ENCODE data around the gene INKA2.

The INKA2 gene

DNA sequence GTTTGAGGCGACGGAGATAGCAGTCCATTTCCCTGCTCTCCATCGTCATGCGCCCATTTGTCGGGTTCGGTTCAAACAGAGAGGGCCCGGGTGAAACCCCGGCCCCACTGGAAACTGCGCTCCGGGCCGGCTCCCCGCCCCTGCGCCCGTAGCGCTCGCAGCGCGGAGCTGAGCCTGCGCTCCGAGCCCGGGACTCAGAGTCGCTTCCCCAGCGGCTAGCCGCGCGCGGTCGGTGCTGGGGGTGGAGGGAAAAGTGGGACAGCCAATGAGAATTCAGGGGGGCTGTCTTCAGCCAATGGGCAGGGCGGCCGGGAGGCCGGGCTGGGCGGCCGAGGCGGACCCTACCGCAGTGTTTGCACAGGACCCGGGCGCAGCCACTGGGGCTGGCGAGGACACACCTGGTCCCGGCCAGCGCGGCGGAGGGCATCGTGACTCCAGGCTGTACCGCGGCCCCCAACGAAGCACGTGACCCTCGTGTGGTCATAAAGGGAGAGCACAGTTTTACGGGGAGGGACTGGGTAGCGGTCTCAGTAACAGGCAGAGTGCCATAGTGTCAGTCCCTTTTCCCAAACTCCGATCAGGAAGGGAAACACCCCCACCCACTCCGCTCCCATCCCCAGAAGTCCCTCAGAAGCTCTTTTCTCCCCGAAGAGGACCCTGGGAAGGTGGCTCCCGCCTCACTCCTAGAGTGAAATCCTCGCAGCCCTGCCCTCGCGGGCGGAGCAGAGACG is at the start of gene INKA2:
Gene INKA2, minus strand, starts transcription at position 202 of the 731 bp plus-strand sequence. Its CDS starts 153 bp downstream, at position 49.
- peak; percentile 78 for DNase-seq

DNA sequence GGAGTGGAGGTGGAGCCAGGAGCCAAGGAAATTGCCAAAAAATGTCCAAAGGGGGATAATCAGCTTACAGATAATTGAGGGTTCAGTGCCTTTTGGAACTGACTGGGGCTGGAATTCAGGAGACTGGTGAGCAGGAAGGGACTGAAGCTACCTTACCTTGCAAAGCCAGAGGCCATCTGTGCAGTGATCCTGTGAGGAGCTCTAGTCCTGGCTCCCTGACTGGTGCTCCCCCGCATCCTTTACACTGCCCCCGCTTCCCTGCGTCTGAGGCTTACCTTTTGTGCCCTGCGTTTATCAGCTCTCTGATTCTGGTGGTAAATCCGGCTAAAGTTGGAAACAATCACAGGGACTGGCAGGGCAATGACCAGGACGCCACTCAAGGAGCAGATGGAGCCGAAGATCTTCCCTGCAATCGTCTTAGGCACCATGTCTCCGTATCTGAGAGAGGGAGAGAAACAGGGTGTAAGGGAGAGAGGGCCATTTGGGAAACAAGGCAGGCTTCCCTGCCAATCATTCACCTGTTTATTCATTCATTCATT is 47.5 kb upstream of the INKA2 start:
- DNase-seq = no peak

DNA sequence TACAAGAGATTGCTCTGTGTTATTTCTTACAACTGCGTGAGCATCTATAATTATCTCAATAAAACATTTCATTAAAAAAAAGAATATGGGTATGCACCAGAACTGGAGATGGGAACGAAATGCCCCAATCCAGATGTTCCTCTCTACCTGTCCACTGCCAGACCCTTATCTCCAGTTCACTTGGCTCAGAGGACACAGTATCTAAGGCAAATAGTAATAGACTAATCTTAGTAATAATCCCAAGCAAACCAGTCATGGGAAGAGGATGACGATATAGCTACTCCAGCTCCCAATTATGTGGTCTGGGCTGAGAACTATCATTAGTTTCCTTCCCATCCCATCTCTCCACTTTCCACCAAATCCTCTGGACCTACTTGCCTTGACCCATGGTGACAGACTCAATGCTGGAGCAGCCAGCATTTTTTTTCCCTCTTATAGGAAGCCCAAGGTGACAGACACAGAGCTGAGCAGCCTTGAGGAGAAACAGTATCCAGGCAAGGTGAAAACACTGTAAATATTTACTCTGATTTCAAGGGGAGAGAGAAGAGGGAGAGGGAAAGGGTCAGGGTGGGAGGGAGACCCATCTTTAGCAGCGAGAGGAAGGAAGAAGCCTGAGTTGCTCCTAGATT is 45.2 kb upstream of the INKA2 start:
- no peak for DNase-seq

DNA sequence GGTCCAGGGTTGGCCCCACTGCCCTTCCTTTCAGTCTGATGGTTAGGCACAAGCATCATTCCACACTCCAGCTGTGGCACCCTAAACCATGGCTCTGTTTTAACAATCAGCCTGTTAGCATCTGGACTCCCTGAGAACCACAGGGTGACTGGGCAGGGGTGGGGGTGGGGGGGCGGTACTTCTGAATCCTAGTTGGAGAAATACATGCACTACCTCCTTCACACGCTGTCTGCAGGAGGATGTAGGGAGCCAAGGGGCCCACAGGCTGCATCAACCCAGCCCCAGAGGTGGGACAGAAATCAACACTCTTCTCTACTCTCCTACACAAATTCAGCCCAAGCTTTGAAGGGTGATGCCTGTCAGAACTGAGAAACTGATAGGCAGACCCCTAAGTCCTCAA is 40.4 kb upstream of the INKA2 start:
- DNase-seq = no peak

DNA sequence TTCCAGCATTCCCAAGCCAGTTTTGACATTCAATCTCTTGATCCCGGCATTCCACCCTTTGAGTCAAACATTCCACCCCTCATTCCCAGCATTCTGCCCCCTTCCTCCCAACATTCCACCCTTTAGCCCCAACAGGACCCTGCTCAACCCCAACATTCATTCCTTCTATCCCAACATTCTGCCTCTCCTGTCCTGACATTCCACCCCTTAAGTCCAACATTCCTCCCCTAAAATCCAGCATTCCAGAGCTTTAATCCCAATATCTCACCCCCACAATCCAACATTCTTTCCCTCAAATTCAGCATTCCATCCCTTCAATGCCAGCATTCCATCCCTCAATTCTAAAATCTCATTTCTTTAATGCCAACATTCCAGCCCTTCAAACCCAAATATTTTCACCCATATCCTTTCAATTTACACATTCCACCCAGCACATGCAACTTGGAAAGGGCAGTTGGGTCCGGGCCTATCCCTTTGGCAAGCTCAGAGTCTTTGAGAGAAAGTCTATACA is 39.4 kb upstream of the INKA2 start:
- DNase-seq = no peak

DNA sequence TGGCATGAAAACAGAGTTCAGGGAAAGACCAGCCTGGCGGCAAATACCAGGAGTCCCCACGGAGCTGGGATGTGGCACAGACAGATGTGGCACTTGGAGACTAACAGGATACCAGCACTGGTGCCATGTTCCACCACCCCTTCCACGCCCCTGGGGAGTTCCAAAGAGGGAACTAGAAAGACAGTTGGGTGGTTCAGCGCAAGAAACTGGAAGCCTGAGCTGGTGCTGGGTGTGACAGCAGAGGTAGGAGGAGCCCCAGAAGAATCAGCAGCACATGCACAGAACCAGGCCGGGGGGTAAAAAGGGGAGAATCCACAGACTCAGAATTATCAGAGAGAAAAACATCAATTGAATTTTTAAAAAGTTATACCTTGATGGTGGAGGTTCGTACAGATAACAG is 38.9 kb upstream of the INKA2 start:
- no peak for DNase-seq

DNA sequence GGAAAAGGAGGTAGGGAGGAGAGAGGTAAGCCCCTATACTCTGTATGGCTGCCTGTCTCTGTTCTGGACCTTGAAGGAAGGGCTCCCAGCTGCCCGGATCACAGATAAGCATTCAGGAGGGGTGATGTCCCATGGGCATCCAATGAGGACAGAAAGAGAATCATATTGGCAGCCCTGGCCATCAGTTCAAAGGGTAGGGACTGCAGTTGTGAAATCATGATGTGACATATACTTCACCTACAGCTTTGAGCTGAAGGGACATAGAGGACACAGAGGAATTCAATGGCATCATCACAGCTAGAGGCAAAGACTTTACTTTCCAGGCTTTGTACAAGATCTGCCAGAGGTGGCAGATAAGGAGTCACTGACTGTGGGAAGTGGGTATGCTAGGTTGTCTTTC is 38.1 kb upstream of the INKA2 start:
- no peak for DNase-seq

DNA sequence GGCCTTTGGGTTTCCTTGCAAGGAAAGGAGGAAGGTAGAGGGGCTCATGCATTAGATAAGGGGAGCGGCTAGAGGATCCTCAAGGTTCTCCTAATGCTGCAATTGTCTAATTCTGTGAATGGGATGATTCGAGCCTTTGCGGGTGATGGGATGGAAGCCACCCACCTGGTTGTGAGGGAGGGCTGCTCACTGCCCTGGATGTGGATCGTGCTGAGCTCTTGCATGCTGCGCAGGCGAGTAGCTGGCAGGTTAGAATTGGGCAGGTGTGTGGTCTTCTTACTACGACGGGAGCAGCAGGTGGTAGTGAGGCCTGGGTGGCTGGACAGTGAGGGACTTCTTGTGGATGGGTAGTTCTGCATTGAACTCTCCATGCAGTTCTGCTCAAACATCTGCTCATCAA is 37.7 kb upstream of the INKA2 start:
- no peak for DNase-seq

DNA sequence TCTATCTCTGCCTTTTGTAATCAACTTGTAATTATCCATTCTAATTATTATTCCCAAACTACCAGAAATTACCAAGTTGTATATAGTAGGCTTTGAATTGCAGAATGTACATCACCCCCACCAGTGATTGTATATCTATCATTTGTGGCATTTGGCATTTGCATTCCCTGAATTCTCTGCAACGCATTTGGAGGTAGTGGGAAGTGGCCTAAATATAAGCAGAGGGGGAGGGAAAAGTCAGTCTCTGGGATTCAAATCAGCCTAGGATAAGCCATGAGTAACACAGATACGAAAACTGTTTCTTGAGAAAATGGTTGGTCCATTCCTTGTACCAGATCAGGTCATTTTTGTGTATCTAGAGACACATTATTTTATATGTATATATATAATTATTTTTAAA is 37.2 kb upstream of the INKA2 start:
- no peak for DNase-seq

DNA sequence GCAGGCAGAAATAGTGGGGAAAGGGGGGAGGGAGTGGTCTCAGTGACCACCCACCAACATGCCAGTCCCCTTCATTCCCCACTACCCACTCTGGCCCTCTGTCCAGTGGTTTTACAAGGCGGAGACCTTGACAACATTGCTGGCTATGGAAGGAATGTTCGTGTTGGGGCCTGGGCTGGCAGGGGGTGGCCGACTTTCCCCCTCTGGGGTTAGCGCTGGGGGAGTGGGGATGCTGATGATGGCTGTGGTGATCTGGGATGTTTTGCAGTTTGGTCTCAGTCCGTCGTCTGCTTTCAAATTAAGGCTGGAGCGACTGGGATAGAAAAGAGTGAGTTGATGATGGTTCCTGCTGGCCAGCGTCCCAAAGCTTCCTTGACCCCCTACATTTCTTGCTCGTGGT is 36.8 kb upstream of the INKA2 start:
- DNase-seq = no peak

DNA sequence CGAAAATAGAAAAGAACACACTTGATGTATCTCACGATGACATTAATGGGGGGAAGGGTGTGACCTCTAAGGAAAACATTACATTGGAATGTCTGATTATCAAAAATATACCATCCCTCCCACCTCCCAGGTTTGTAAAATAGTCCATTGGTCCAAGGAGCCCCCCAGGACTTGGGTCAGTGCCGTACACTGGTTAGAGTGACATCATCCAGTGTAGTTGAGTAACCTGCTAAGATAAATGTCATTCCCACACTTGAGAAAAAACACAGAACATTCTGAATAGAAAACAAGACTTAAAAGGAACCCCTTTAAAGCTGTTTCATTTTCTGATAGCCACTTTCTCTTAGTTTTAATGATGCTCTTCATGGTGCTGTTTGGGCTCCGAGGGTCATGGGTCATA is 31.7 kb upstream of the INKA2 start:
- DNase-seq = no peak

DNA sequence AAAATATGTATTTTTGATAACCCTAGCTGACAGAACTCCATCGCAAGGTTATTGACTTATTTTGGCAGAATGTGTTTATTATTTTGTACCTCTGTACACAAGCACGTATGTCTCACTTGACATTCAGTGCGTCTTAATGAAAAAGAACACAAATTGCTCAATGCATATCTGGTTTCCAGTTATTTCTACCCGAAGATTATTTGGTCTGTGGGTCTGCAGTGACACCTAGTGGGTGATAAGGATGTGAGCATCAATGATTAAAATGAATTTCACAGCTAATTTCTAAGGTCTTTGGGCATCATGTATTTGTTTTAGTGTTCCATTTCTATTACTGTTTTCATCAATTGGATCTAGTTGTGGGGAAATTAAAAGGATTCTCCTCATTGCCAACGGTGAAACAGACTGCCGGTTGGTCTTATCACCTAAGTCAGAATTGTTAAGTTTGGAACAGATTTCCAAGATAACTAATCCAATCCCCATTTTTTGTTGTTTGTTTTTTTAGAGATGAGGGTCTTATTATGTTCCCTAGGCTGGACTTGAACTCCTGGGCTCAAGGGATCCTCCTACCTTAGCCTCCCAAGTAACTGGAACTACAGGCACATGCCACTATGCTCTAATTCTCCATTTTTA is 30.4 kb upstream of the INKA2 start:
- peak; percentile 53 to 77 for DNase-seq

DNA sequence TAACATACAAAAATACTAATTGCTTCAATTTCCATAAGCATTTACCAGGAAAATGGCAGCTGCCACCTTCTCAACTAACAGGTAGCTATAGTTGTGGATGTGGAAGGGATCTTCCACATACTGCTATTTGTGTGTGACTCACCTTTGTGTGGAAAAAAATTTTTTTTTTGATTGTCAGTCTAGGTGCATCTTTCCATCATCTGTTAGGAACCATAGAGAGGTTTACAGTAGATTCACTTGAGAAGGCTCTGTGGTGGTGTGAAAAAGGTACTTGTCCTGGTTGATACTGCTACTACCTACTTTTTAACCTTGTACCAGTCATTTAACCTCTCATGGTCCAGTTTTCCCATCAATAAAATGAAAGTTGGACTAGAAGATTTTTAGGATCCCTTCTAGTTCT is 29.4 kb upstream of the INKA2 start:
- DNase-seq = no peak

DNA sequence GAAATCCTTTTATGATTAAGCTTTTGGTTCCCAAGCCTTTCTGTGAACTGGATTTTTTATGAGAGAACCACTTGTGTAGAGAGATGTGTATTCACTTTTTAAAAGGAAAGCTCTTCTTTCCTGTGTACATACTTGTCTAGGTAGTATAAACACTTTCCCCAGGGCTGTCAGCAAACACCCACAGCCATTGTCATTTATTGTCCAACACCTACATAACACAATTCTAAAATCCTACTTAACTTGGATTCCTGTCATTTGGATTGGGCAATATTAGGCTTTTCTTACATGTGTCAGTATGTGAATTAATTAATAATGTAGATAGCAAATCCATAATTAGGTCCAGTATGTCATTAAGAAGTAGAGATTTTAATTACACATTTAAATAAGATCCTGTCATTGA is 28.8 kb upstream of the INKA2 start:
- DNase-seq = no peak

DNA sequence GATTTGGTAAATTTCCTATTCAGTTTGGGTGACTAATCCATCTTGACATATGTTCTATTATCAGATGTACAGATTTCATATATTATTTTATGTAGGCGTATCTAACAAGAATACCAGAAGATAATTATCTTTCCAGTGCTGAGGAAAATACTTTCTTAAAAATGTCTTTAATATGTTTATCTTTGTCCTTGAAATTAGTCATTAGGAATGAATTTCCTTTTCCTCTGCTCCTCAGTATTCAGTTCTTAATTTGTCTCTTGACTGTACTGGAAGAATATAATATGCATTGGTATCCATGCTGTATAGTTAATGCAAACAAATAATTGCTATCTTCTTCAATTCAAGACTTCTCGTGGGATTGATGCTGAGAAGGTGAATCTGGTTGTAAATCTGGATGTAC is 23.1 kb upstream of the INKA2 start:
- DNase-seq = no peak

DNA sequence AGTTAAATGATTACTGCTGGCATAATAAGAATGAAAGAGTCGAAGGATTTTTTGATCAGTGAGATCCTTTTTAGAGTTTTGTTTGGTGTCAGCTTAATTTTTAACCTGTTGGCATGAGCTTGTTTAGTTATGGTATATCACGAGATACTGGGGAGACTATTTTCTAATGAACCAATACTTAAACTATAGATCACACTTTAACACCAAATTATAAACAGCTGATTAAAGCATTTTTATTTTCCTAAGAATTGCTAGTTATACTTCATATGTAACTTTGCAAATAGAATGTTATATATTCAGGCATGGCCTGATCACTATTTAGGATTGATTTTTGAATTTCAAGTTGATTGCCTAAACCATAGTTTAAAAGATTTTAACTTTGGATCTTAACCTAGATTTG is 22.5 kb upstream of the INKA2 start:
- no peak for DNase-seq

DNA sequence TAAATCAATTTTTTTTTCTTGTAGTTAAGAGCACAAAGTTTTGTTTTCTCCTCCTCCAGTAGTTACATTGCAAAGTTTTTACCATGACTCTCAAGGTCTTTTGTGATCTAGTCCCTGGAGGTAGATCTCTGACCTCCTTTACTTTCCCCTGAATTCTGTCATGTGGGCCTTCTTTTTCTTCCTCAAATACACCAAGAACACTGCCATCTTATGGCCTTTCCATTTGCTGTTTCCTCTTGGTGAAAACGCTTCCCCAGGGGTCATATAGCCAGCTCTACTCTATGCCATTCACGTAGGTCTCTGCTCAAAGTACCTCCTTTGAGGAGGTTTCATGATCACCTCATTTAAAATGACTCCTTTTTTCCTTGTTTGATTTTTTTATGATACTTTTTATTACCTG is 19.2 kb upstream of the INKA2 start:
- no peak for DNase-seq

DNA sequence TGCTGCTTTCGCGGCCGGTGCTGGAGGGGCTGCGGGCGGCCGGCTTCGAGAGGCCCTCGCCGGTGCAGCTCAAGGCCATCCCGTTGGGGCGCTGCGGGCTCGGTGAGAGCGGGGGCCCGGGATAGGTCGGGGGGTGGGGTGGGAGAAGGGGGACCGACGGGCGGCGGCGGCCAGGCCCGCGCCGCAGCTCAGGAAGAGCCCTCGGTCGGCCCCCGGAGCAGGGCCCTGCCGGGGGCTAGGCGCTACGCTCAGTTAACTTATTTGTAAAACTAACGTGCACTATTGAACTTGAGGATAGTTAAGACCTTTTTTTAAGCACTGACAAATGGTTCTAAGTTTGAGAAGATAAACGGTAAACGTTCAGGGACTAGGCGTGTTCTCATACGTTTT is 16.9 kb upstream of the INKA2 start:
- no peak for DNase-seq

DNA sequence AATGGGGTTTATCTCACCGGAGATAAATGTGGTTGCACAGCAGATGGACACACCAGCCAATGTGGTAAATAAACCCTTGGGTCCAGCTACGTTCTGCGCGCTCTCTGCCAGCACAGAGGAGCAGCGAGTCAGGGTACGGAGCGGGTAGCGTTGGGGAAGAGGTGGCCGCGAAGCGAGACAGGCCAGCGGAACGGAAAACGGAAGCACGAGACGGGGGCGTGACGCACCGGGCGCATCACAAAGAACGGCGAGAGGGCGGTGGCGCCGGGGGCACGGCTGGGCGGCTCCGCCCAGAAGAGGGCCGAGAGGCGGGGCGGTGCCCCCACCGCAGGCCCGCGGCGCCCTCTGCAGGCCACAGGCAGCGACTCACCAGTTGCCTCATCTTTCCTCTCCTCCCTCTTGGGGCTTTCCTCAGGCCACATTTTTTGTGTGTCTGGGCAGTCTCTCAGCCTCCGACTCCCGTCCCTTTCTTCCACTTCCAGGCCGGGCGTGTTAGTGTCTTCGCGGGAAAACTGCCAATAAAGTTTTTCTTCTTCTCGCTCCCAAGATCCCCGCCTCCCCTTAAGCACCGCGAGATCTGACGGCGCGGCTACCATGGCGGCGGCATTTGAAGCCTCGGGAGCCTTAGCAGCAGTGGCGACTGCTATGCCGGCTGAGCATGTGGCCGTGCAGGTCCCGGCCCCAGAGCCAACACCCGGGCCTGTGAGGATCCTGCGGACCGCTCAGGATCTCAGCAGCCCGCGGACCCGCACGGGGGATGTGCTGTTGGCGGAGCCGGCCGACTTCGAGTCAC is 16.3 kb upstream of the INKA2 start, which contains the start of gene DDX20:
Gene DDX20, plus strand, starts transcription at position 571 of the 793 bp plus-strand sequence. Its CDS starts 24 bp downstream, at position 595.
- peak; percentile 93 to 94 for DNase-seq

DNA sequence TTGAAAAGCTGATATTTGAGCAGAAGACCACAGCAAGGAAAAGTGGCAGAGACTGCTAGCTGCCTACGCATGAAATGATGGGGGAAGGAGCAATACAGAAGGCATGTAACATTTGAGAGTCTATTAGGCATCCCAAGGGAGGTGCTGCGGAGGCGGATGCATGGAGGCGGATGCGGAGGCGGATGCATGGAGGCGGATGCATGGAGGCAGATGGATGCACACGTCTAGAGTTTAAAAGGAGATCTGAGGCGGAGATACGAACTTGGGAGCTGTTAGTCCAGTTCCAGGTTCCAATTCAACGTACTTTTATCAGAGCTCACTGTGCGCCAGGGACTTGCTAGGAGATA is 15.8 kb upstream of the INKA2 start:
- no peak for DNase-seq

DNA sequence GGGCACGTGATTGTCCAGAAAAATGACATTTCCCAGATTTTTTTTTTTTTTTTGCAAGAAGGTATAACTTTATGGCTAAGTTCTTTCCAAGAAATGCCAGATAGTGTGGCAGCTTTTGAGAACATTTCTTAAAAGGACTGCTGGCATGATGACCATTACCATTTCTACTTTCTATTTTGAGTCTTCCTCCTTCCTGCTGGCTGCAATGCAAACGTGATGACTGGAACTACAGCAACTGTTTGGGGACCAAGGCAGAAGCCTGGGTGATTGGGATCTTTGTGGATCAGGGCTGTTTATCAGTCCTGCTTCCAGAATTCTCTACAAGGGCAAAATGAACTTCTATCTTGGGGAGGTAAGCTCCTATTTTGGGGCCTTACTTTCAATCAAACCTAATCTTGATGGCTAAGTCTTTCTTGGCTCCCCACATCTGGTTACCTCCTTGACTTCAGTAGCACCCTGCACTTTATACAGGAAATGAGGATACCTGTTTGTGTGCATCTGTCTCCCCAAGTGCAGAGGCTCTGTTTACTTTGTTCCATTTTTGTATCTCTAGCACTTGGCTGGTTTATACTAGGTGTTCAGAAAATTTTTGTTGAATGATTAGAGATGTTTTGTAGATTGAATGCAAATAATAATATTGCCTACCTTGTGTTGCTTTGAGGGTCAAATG is 12.8 kb upstream of the INKA2 start:
- DNase-seq = no peak

DNA sequence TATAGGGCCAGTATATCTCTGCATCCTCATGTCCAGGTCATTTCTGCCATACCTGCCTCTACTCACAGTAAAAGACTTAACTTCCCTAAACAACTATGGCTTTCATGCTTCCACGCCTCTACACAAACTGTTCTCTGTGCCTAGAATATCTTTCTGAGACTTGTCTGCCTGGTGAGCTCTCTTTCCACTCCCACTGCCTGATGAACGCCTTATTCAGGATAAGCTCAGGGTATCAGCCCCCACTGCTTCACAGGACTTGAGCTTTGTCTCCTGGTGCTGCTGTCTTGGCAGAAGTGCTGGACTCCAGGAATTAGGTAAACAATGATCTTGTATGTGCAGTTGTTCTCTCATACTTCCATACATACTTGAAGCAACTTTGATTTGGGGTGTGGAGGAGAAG is 11.7 kb upstream of the INKA2 start:
- DNase-seq = no peak

DNA sequence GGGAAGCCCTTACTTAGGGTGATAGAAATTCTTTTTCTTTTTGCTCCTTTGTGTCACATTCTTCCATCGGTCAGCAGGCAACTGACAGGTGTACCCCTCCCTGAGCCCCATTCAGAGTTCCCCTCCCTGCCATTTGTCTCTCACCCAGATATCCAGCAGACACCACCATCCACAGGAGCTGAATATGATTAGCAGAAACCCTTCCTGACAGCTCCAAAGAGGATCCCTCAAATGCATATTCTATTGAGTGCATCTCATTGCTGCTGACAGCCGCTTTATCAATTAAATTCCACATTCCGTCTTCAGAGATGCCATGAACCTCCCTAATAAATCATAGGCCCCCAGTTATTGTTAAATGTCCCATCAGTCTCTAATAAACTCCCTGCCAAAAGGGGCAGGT is 10.4 kb upstream of the INKA2 start:
- DNase-seq = no peak

All from CD4-positive, alpha-beta T cell treated with Interleukin-4 for 1 hour (primary cell).